B cell (primary cell): Measurements from ENCODE around the gene PHOSPHO1.

Source experiments
- CTCF ChIP-seq: fragments of 200-600 bp; IDR thresholded peaks from one replicate; pipeline ENCODE4 v1.8.0; 2022; ENCODE audit warnings: antibody characterized with exemption, mild to moderate bottlenecking
- EZH2 ChIP-seq: IDR thresholded peaks from 2 replicates; pipeline ENCODE4 v1.6.1; 2012; ENCODE audit warnings: borderline replicate concordance, low read depth, mild to moderate bottlenecking, moderate library complexity, low read length; ENCODE audit not compliant: insufficient read depth, poor library complexity, severe bottlenecking

- TF ChIP-seq CTCF (no peak), EZH2 (no peak)
These were observed 10.6 kb downstream of the PHOSPHO1 start for GRCh38 chr17:49219987-49220386.
